ENCODE results near the gene SNX4.
"Not testable (repeated sequence)": the region's sequence is repeated elsewhere in the genome, so short reads cannot be mapped to it uniquely, and the experiment has no call there.

SNX4 gene
- 32.8 to 89.7 (median 59.2) reads per million in 18 experiments for total RNA-seq

GRCh38 chr3:125519678-125520562 lies at the start of gene SNX4:
Gene SNX4, minus strand, starts transcription at chr3:125520202. Its CDS starts 30 bp downstream, at chr3:125520172.
- DNase-seq: peak; percentile 96 to 99

GRCh38 chr3:125556314-125556713 lies 36.3 kb upstream of the SNX4 start:
- no peak for DNase-seq

- DNase-seq: no peak
Measured at GRCh38 chr3:125552401-125552800, 32.4 kb upstream of the SNX4 start.

- DNase-seq: no peak
Measured at GRCh38 chr3:125528920-125529319, 8.9 kb upstream of the SNX4 start.

- DNase-seq: no peak
Measured at GRCh38 chr3:125525153-125525552, 5.2 kb upstream of the SNX4 start.

- not testable (repeated sequence) for DNase-seq
Measured at GRCh38 chr3:125520563-125520919, 539 bp upstream of the SNX4 start.

- DNase-seq: no peak
Measured at GRCh38 chr3:125515421-125515820, 4.6 kb downstream of the SNX4 start.

GRCh38 chr3:125513490-125514115 lies 6.4 kb downstream of the SNX4 start:
- DNase-seq: no peak

- no peak for DNase-seq
Measured at GRCh38 chr3:125512135-125512920, 7.7 kb downstream of the SNX4 start.

GRCh38 chr3:125511420-125512118 lies 8.4 kb downstream of the SNX4 start:
- DNase-seq: no peak

- DNase-seq: no peak
Measured at GRCh38 chr3:125507128-125507527, 12.9 kb downstream of the SNX4 start.

- no peak for DNase-seq
Measured at GRCh38 chr3:125498630-125499029, 21.4 kb downstream of the SNX4 start.

GRCh38 chr3:125496701-125497100 lies 23.3 kb downstream of the SNX4 start:
- DNase-seq: no peak

- DNase-seq: no peak
Measured at GRCh38 chr3:125482406-125482805, 37.6 kb downstream of the SNX4 start.

- no peak for DNase-seq
Measured at GRCh38 chr3:125481786-125482185, 38.2 kb downstream of the SNX4 start.

GRCh38 chr3:125481375-125481759 lies 38.6 kb downstream of the SNX4 start:
- not testable (repeated sequence) for DNase-seq

GRCh38 chr3:125480656-125481374 lies 39.2 kb downstream of the SNX4 start:
- peak; percentile 49 to 53 for DNase-seq

GRCh38 chr3:125479091-125479490 lies 40.9 kb downstream of the SNX4 start:
- no peak for DNase-seq

GRCh38 chr3:125478326-125478725 lies 41.7 kb downstream of the SNX4 start:
- no peak for DNase-seq

GRCh38 chr3:125477701-125478100 lies 42.3 kb downstream of the SNX4 start:
- DNase-seq: no peak

GRCh38 chr3:125470671-125471070 lies 49.3 kb downstream of the SNX4 start:
- no peak for DNase-seq
